ENCODE data around the gene SAA2. TPM values are rescaled to one million over a fixed set of nuclear protein-coding genes. Genes with fewer than 3 reads are reported as not detected.
"Not testable (repeated sequence)": the region's sequence is repeated elsewhere in the genome, so short reads cannot be mapped to it uniquely, and the experiment has no call there.

The SAA2 gene
- total and polyA plus RNA-seq, 4 donors: 18.6 to 1,381 (median 80.6) TPM

- H3K27me3 ChIP-seq (ENCODE audit: control insufficient read depth in 3 of 3, insufficient read depth in 3 of 3, low read length in 2 of 3): no peaks in the 10 kb centered on the region
- H3K4me3 ChIP-seq: no peak overlapping the region
- no peaks in the 10 kb centered on the region for H3K9me3 ChIP-seq (ENCODE audit: control insufficient read depth in 4 of 4, insufficient read depth in 3 of 4, low read length in 3 of 4)
- 64 to 78% methylated on average over 5 of the region's 5 CpGs for WGBS, 2 donors
- H3K9ac ChIP-seq (ENCODE audit: insufficient read depth in 1 of 2, low read length in 2 of 2): no peak overlapping the region
- peak in 1 of 3 donors; percentile 6 for DNase-seq
- TF ChIP-seq CTCF (IDR thresholded peaks at IDR 0.05; ENCODE audit: control extremely low read depth, extremely low read depth): no peak
- no peaks in the 10 kb centered on the region for H3K4me1 ChIP-seq (ENCODE audit: control insufficient read depth in 5 of 5, insufficient read depth in 5 of 5, low read length in 5 of 5)
- peak; percentile 54 for ATAC-seq (ENCODE audit: insufficient read depth, low FRiP score)
- peaks cover 6 to 17% (median 14%) of the 10 kb centered on the region in 4 donors for H3K36me3 ChIP-seq (ENCODE audit: control insufficient read depth in 4 of 4, insufficient read depth in 4 of 4, low read length in 4 of 4)
- no peak overlapping the region for H3K27ac ChIP-seq (ENCODE audit: low read depth in 1 of 2, low read length in 1 of 2)
Observed at GRCh38 chr11:18277565-18278271, 29.2 kb upstream of the SAA2 start.

GRCh38 chr11:18271206-18271605 lies 22.7 kb upstream of the SAA2 start:
- WGBS, 2 donors: 80 to 84% methylated on average over 4 of the region's 4 CpGs
- Histone ChIP-seq H3K27me3 (ENCODE audit: control insufficient read depth in 3 of 3, insufficient read depth in 3 of 3, low read length in 2 of 3) (no peaks in the 10 kb centered on the region), H3K27ac (ENCODE audit: low read depth in 1 of 2, low read length in 1 of 2) (no peak overlapping the region), H3K4me1 (ENCODE audit: control insufficient read depth in 5 of 5, insufficient read depth in 5 of 5, low read length in 5 of 5) (no peaks in the 10 kb centered on the region), H3K4me3 (no peak overlapping the region), H3K9me3 (ENCODE audit: control insufficient read depth in 4 of 4, insufficient read depth in 3 of 4, low read length in 3 of 4) (no peaks in the 10 kb centered on the region), H3K9ac (ENCODE audit: insufficient read depth in 1 of 2, low read length in 2 of 2) (no peak overlapping the region), H3K36me3 (ENCODE audit: control insufficient read depth in 4 of 4, insufficient read depth in 4 of 4, low read length in 4 of 4) (peaks cover 0 to 5% (median 0%) of the 10 kb centered on the region in 4 donors)
- no peak for DNase-seq
- no peak for TF ChIP-seq CTCF (IDR thresholded peaks at IDR 0.05; ENCODE audit: control extremely low read depth, extremely low read depth)
- no peak for ATAC-seq (ENCODE audit: insufficient read depth, low FRiP score)

GRCh38 chr11:18270102-18270501 lies 21.6 kb upstream of the SAA2 start:
- Histone ChIP-seq H3K27me3 (ENCODE audit: control insufficient read depth in 3 of 3, insufficient read depth in 3 of 3, low read length in 2 of 3) (peaks cover 0 to 4% (median 0%) of the 10 kb centered on the region in 3 donors), H3K9me3 (ENCODE audit: control insufficient read depth in 4 of 4, insufficient read depth in 3 of 4, low read length in 3 of 4) (no peaks in the 10 kb centered on the region), H3K4me1 (ENCODE audit: control insufficient read depth in 5 of 5, insufficient read depth in 5 of 5, low read length in 5 of 5) (peaks cover 0 to 5% (median 0%) of the 10 kb centered on the region in 5 donors), H3K4me3 (no peak overlapping the region), H3K9ac (ENCODE audit: insufficient read depth in 1 of 2, low read length in 2 of 2) (no peak overlapping the region), H3K27ac (ENCODE audit: low read depth in 1 of 2, low read length in 1 of 2) (no peak overlapping the region), H3K36me3 (ENCODE audit: control insufficient read depth in 4 of 4, insufficient read depth in 4 of 4, low read length in 4 of 4) (peaks cover 0 to 5% (median 0%) of the 10 kb centered on the region in 4 donors)
- ATAC-seq (ENCODE audit: insufficient read depth, low FRiP score): no peak
- no peak for DNase-seq
- TF ChIP-seq CTCF (IDR thresholded peaks at IDR 0.05; ENCODE audit: control extremely low read depth, extremely low read depth): no peak
- WGBS, 2 donors: 78% methylated on average over 4 of the region's 4 CpGs

GRCh38 chr11:18269252-18269651 lies 20.8 kb upstream of the SAA2 start:
- H3K36me3 ChIP-seq (ENCODE audit: control insufficient read depth in 4 of 4, insufficient read depth in 4 of 4, low read length in 4 of 4); DNase-seq; H3K27ac ChIP-seq (ENCODE audit: low read depth in 1 of 2, low read length in 1 of 2); H3K9ac ChIP-seq (ENCODE audit: insufficient read depth in 1 of 2, low read length in 2 of 2); H3K4me3 ChIP-seq; ATAC-seq (ENCODE audit: insufficient read depth, low FRiP score); H3K4me1 ChIP-seq (ENCODE audit: control insufficient read depth in 5 of 5, insufficient read depth in 5 of 5, low read length in 5 of 5); H3K9me3 ChIP-seq (ENCODE audit: control insufficient read depth in 4 of 4, insufficient read depth in 3 of 4, low read length in 3 of 4); H3K27me3 ChIP-seq (ENCODE audit: control insufficient read depth in 3 of 3, insufficient read depth in 3 of 3, low read length in 2 of 3): not testable (repeated sequence)
- WGBS, 2 donors: 78% methylated on average over 2 of the region's 5 CpGs; no CpG with 5 or more reads in 1 of the 2 donors

GRCh38 chr11:18267335-18268133 lies 19.1 kb upstream of the SAA2 start:
- not testable (repeated sequence) for ATAC-seq (ENCODE audit: insufficient read depth, low FRiP score)

More at GRCh38 chr11:18267335-18268133, 19.1 kb upstream of the SAA2 start:
- not testable (repeated sequence) for H3K36me3 ChIP-seq (ENCODE audit: control insufficient read depth in 4 of 4, insufficient read depth in 4 of 4, low read length in 4 of 4); DNase-seq; H3K4me1 ChIP-seq (ENCODE audit: control insufficient read depth in 5 of 5, insufficient read depth in 5 of 5, low read length in 5 of 5); H3K4me3 ChIP-seq; H3K27ac ChIP-seq (ENCODE audit: low read depth in 1 of 2, low read length in 1 of 2); H3K9ac ChIP-seq (ENCODE audit: insufficient read depth in 1 of 2, low read length in 2 of 2); H3K27me3 ChIP-seq (ENCODE audit: control insufficient read depth in 3 of 3, insufficient read depth in 3 of 3, low read length in 2 of 3); H3K9me3 ChIP-seq (ENCODE audit: control insufficient read depth in 4 of 4, insufficient read depth in 3 of 4, low read length in 3 of 4)
- 66 to 89% methylated on average over 2 to 6 of the region's 10 CpGs for WGBS, 2 donors

All from lung (tissue), 12 donors.